OCI-LY3 (cell line): ENCODE results near the gene MAN2A1.

Source experiments
- EZH2phosphoT487 ChIP-seq: fragments of 200-600 bp; shearing (Covaris generic); IDR thresholded peaks from 2 replicates; pipeline ENCODE4 v1.6.1; 2018; ENCODE audit warnings: antibody characterized with exemption, mixed run types, low read depth
- TF ChIP-seq, protein P1 (sequence below): fragments of 200-600, 300-600 bp; sonication (generic); IDR thresholded peaks from 2 replicates; pipeline ENCODE4 v1.5.1; 2014; ENCODE audit warnings: antibody characterized with exemption, low read length, low read depth

DNA sequence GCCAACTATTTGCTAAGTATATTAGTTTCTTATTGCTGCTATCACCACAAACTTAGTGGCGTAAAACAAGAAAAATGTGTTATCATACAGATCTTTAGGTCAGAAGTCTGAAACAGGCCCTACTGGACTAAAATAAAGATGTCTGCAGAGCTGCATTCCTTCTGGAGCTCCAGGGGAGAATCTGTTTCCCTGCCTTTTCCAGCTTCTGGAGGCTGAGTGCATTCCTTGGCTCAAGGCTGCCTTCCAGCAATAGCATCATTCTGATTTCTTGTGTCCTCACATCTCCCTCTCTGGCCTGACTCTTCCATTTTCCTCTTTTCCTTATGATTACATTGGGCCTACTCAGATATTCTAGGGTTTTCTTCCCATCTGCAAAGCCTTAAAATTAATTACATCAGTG is 15.9 kb downstream of the MAN2A1 start:
- TF ChIP-seq, protein P1, sequence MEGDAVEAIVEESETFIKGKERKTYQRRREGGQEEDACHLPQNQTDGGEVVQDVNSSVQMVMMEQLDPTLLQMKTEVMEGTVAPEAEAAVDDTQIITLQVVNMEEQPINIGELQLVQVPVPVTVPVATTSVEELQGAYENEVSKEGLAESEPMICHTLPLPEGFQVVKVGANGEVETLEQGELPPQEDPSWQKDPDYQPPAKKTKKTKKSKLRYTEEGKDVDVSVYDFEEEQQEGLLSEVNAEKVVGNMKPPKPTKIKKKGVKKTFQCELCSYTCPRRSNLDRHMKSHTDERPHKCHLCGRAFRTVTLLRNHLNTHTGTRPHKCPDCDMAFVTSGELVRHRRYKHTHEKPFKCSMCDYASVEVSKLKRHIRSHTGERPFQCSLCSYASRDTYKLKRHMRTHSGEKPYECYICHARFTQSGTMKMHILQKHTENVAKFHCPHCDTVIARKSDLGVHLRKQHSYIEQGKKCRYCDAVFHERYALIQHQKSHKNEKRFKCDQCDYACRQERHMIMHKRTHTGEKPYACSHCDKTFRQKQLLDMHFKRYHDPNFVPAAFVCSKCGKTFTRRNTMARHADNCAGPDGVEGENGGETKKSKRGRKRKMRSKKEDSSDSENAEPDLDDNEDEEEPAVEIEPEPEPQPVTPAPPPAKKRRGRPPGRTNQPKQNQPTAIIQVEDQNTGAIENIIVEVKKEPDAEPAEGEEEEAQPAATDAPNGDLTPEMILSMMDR: no peak
- no peak for TF ChIP-seq EZH2phosphoT487
